GM12865 (cell line): ENCODE results near the gene RHBDD1.

ENCODE experiments used
- DNase-seq: peaks from one replicate; pipeline ENCODE4 v3.0.0; 2010; ENCODE audit warnings: low read depth
- H3K4me3 ChIP-seq: 2 replicates; pipeline ENCODE4 v1.5.1; 2011; ENCODE audit warnings: mild to moderate bottlenecking, low read depth, low read length, control low read depth
- CTCF ChIP-seq: IDR thresholded peaks from 2 replicates; pipeline ENCODE4 v1.5.1; 2011; ENCODE audit warnings: low read length, control low read depth, low read depth, inconsistent platforms; ENCODE audit not compliant: insufficient read depth; ENCODE audit errors: missing control alignments

RHBDD1 gene

GRCh38 chr2:227010433-227010832, 174.6 kb downstream of the RHBDD1 start:
- no peak for TF ChIP-seq CTCF
- no peak for DNase-seq
- no peak overlapping the region for H3K4me3 ChIP-seq

- no peak overlapping the region for H3K4me3 ChIP-seq
- no peak for DNase-seq
- TF ChIP-seq CTCF = no peak
These were observed 177.5 kb downstream of the RHBDD1 start for GRCh38 chr2:227013330-227013729.

GRCh38 chr2:227013881-227014280, 178.0 kb downstream of the RHBDD1 start:
- H3K4me3 ChIP-seq = no peak overlapping the region
- TF ChIP-seq CTCF = no peak
- no peak for DNase-seq

- DNase-seq = no peak
- no peak overlapping the region for H3K4me3 ChIP-seq
- TF ChIP-seq CTCF = no peak
These were observed 181.0 kb downstream of the RHBDD1 start for GRCh38 chr2:227016894-227017293.

- no peak for DNase-seq
- TF ChIP-seq CTCF = no peak
- no peak overlapping the region for H3K4me3 ChIP-seq
These were observed 184.6 kb downstream of the RHBDD1 start for GRCh38 chr2:227020416-227020815.

GRCh38 chr2:227022608-227023007, 186.8 kb downstream of the RHBDD1 start:
- no peak for DNase-seq
- TF ChIP-seq CTCF = no peak
- H3K4me3 ChIP-seq = no peak overlapping the region

- no peak for TF ChIP-seq CTCF
- no peak overlapping the region for H3K4me3 ChIP-seq
- no peak for DNase-seq
These were observed 189.7 kb downstream of the RHBDD1 start for GRCh38 chr2:227025510-227025909.
